Body of pancreas (tissue), 4 donors: Measurements from ENCODE around the gene STAC. TPM values are rescaled to one million over a fixed set of nuclear protein-coding genes. Genes with fewer than 3 reads are reported as not detected.

ENCODE experiments used
- ATAC-seq: fragments of 150-250 bp; one replicate; pipeline ENCODE4 v1.9.1; 2016
- DNase-seq, 4 donors: peaks; one replicate each; pipeline ENCODE4 v3.0.0-alpha.2; 2019
- H3K27ac ChIP-seq, 4 donors: fragments of 200-600 bp; sonication (generic); 1 replicate in 3 of 4; 2 replicates in 1 of 4; pipeline versions ENCODE4 v1.5.1 to v1.6.1; 2016 to 2019; ENCODE audit warnings: mild to moderate bottlenecking in 1 of 4, mixed read lengths in 1 of 4, moderate library complexity in 1 of 4
- H3K27me3 ChIP-seq, 2 donors: fragments of 200-600 bp; sonication (generic); one replicate each; pipeline ENCODE4 v1.6.0; 2016; ENCODE audit warnings: mild to moderate bottlenecking in 1 of 2
- H3K36me3 ChIP-seq, 2 donors: fragments of 200-600 bp; sonication (generic); replicated peaks in 1 of 2; 2 replicates each; pipeline ENCODE4 v1.5.1; 2016; ENCODE audit warnings: low read depth in 2 of 2; ENCODE audit not compliant: insufficient read depth in 1 of 2
- H3K4me1 ChIP-seq: fragments of 200-600 bp; sonication (generic); one replicate; pipeline ENCODE4 v1.6.0; 2016
- H3K4me3 ChIP-seq, 2 donors: fragments of 200-600 bp; sonication (generic); 1 replicate in 1 of 2; 2 replicates in 1 of 2; pipeline ENCODE4 v1.5.1; 2016 to 2019
- H3K9me3 ChIP-seq, 3 donors: fragments of 200-600 bp; sonication (generic); 1 replicate in 2 of 3; 2 replicates in 1 of 3; pipeline ENCODE4 v1.5.1; 2016
- POLR2A ChIP-seq, 3 donors: fragments of 450-650 bp; IDR thresholded peaks; one replicate each; pipeline ENCODE4 v1.6.1; 2016; ENCODE audit warnings: antibody characterized with exemption in 3 of 3, mild to moderate bottlenecking in 2 of 3
- WGBS, 2 donors: methylation state at CpG; one replicate each; pipeline ENCODE4 v1.1.5; 2017; 5-methylcytosine and 5-hydroxymethylcytosine counted together
- intact Hi-C: fragments of 100-400 bp; cut with DNase I; formaldehyde crosslinking; loops from one replicate; pipeline ENCODE4 v1.15.1; 2023
- total RNA-seq, 2 donors: library from RNA; depleted of rRNA; stranded (reverse); fragments of >200 nt; gene quantifications; one replicate each; pipeline ENCODE4 v1.1.0, GENCODE V29; 2016
- TF ChIP-seq, protein P1 (sequence below), 7 experiments: fragments of 450-650 bp in 4 of 7; fragments of 200-600 bp in 3 of 7; sonication (generic) in 3 of 7; IDR thresholded peaks; one replicate each; pipeline ENCODE4 v1.5.1; 2016 to 2019; ENCODE audit warnings: antibody characterized with exemption in 7 of 7

The STAC gene
- total RNA-seq, 2 donors from 2014 or later: 1.3 TPM; not detected in 1

DNA sequence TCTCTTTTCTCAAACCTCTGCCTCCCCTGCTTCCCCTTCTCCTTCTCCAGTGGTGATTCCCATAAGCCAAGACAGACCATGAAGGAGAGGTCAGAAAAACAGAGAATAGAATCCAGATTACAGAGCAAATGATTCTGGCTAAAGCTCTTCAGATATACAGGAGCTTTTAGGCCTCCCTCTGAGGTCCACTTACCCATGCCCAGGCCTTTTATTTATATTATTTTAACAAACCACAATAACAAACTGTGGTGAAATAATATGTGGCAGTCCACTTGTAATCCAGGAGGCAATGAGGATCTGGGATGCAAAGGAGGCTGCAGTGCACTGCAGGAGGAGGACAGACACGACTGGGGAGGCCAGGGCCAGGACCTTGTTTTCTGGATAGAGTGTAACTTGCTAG is 104.1 kb downstream of the STAC start:
- Histone ChIP-seq H3K9me3 (no peaks in the 10 kb centered on the region), H3K36me3 (no peaks in the 10 kb centered on the region), H3K4me3 (no peak overlapping the region), H3K4me1 (no peaks in the 10 kb centered on the region), H3K27me3 (no peaks in the 10 kb centered on the region), H3K27ac (no peak overlapping the region)
- TF ChIP-seq, protein P1, sequence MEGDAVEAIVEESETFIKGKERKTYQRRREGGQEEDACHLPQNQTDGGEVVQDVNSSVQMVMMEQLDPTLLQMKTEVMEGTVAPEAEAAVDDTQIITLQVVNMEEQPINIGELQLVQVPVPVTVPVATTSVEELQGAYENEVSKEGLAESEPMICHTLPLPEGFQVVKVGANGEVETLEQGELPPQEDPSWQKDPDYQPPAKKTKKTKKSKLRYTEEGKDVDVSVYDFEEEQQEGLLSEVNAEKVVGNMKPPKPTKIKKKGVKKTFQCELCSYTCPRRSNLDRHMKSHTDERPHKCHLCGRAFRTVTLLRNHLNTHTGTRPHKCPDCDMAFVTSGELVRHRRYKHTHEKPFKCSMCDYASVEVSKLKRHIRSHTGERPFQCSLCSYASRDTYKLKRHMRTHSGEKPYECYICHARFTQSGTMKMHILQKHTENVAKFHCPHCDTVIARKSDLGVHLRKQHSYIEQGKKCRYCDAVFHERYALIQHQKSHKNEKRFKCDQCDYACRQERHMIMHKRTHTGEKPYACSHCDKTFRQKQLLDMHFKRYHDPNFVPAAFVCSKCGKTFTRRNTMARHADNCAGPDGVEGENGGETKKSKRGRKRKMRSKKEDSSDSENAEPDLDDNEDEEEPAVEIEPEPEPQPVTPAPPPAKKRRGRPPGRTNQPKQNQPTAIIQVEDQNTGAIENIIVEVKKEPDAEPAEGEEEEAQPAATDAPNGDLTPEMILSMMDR (IDR thresholded peaks at IDR 0.05): no peak
- no peak for TF ChIP-seq POLR2A (IDR thresholded peaks at IDR 0.05)
- WGBS, 2 donors: 32 to 46% methylated on average over 1 of the region's 1 CpG
- ATAC-seq (no peak), DNase-seq (no peak)
- intact Hi-C loops: no loop called here

DNA sequence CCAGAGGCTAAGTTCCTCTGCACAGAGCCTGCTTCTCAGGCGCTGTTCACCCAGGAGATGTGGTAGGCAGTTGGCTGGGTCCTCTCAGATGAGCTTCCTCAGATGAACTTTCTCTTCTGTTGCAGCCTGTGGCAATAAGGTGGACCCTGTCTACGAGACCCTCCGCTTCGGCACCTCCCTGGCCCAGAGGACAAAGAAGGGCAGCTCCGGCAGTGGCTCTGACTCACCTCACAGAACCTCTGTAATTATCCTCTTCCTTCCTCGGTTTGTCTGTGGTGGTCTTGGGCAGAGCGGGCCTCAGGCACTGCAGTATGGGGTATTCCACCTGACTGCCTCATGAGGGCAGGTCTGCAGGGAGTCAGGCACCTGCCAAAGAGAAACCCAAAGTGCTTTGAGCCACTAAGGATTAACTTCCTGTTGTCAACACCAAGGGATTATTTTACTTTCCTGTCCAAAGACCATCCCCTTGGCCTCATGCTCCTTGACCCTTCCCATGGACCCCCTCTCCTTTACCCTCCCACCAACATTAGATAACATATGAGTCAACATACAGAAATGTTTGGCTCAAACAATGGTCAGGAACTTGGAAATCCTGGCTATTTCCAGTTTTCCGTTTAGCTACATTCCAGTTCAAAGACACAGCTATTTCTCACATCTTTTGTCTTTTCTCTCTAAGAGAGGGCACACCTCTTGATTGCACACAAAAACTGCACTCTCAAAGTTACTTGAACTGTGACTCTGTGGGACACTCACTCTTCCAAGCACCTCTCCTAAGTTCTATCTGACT is 105.9 kb downstream of the STAC start:
- Histone ChIP-seq H3K36me3 (no peaks in the 10 kb centered on the region), H3K9me3 (no peaks in the 10 kb centered on the region), H3K4me1 (no peaks in the 10 kb centered on the region), H3K27me3 (no peaks in the 10 kb centered on the region), H3K27ac (no peak overlapping the region), H3K4me3 (no peak overlapping the region)
- TF ChIP-seq, protein P1 (IDR thresholded peaks at IDR 0.05): no peak
- TF ChIP-seq POLR2A (IDR thresholded peaks at IDR 0.05): no peak
- ATAC-seq (no peak), DNase-seq (no peak)
- 76 to 81% methylated on average over 8 of the region's 8 CpGs for WGBS, 2 donors
- intact Hi-C loops: no loop called here

DNA sequence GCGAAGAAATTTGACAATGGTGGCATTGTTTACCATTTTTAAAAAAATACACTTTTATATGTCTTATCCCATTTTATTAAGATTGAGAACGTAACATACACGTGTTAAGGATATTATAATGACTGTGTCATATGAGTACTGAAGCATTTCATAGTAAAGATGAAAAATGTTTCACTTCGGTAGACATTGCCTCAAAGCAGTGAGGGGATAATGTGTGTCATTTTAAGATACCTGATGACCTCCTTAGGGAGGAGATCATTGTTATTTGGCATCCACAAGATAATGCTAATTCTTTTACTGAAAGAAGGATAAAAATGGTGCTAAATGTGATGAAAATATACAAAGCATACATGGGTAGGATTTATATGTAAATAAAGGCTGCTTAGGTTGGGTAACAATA is 107.3 kb downstream of the STAC start:
- no peaks in the 10 kb centered on the region for H3K27me3 ChIP-seq
- H3K9me3 ChIP-seq: no peaks in the 10 kb centered on the region
- no peaks in the 10 kb centered on the region for H3K36me3 ChIP-seq
- WGBS, 2 donors: 67 to 69% methylated on average over 4 of the region's 4 CpGs
- TF ChIP-seq, protein P1 (IDR thresholded peaks at IDR 0.05): no peak
- TF ChIP-seq POLR2A (IDR thresholded peaks at IDR 0.05): no peak
- H3K27ac ChIP-seq: no peak overlapping the region
- intact Hi-C loops: no loop called here
- DNase-seq: no peak
- H3K4me1 ChIP-seq: peaks cover 4% of the 10 kb centered on the region
- ATAC-seq: no peak
- no peak overlapping the region for H3K4me3 ChIP-seq

DNA sequence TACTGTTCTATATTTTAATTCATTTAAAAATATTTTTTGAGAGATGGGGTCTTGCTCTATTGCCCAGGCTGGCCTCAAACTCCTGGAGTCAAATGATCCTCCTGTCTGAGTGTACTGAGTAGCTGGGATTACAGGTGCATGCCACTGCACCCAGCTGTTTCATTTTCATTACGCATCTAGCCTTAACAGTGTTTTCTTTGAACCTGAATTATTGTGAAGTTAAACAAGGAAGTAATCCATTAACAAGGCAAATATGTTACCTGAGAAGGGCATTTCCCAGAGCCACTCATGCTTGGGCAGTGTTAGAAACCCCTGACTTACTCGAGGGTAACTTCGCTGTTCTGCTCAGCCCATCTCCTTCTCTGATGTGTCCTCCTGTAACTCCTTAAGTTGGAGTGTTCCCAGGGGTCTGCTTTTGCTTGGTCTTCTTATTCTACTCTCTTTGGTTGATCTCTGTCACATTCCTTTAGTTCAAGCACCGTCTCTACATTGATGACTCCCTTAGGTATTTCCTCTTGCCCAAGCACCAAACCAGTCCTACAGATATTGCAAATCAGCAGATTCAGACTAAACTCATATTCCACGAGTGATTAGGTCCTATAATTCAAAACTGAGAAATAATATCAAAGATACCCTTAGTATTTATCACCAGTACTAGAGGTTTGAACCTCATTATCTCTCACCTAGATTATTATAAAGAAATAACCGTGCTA is 107.9 kb downstream of the STAC start:
- Histone ChIP-seq H3K27me3 (no peaks in the 10 kb centered on the region), H3K36me3 (no peaks in the 10 kb centered on the region), H3K27ac (no peak overlapping the region), H3K4me1 (peaks cover 4% of the 10 kb centered on the region), H3K4me3 (no peak overlapping the region), H3K9me3 (no peaks in the 10 kb centered on the region)
- 35 to 37% methylated on average over 6 of the region's 6 CpGs for WGBS, 2 donors
- DNase-seq (no peak), ATAC-seq (peak; percentile 71)
- intact Hi-C loops: no loop called here
- no peak for TF ChIP-seq POLR2A (IDR thresholded peaks at IDR 0.05)
- TF ChIP-seq, protein P1 (IDR thresholded peaks at IDR 0.05): no peak
